ENCODE measurements around the gene SPAG16.

Gene SPAG16

GRCh38 chr2:214064471-214064870 lies 780.2 kb downstream of the SPAG16 start:
- no peak for DNase-seq (ENCODE audit: low read depth)
- H3K4me3 ChIP-seq (ENCODE audit: low read depth, low read length): no peak overlapping the region
- TF ChIP-seq CTCF (IDR thresholded peaks at IDR 0.05; ENCODE audit: low read depth, low read length, missing control alignments): no peak

GRCh38 chr2:214066862-214067261 lies 782.6 kb downstream of the SPAG16 start:
- TF ChIP-seq CTCF (IDR thresholded peaks at IDR 0.05; ENCODE audit: low read depth, low read length, missing control alignments): no peak
- H3K4me3 ChIP-seq (ENCODE audit: low read depth, low read length): no peak overlapping the region
- no peak for DNase-seq (ENCODE audit: low read depth)

DNA sequence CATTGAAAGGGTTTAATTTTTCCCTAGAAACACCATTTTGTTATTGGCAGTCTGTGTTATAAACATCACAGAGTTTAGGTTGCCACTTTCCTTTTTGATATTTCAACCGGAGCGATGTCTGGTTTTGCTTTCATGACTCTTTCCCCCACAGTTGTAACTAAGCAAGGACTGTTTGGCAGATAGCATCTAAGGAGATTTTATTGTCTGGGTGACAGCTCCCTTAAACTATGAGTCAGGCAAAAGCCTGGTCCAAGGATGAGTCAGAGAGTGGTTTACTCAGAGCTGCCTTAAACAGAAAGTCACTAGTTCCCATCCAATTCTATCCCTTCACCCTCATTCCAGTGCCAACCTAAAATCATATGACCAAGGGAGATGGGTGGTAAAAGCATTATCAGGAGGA lies 785.0 kb downstream of the SPAG16 start:
- no peak for DNase-seq (ENCODE audit: low read depth)
- no peak overlapping the region for H3K4me3 ChIP-seq (ENCODE audit: low read depth, low read length)
- TF ChIP-seq CTCF (IDR thresholded peaks at IDR 0.05; ENCODE audit: low read depth, low read length, missing control alignments): no peak

DNA sequence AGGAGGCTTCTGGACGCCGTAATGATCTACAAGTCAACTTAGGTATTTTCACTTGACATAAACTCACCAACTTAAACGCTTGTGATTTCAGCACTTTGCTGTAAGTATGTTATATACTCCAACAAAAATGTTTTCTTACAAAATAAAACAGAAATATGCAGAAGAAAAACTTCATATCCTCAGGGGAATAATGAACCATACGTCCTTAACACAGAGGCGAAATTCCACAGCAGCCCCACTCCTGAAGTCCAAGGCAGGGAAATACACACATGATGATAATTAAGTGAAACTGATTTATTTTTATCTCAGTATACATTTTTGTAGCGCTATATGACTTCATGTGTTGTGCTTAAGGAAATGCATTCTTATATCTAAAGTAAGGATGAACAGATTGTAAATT lies 791.2 kb downstream of the SPAG16 start:
- no peak overlapping the region for H3K4me3 ChIP-seq (ENCODE audit: low read depth, low read length)
- no peak for TF ChIP-seq CTCF (IDR thresholded peaks at IDR 0.05; ENCODE audit: low read depth, low read length, missing control alignments)
- DNase-seq (ENCODE audit: low read depth): no peak

DNA sequence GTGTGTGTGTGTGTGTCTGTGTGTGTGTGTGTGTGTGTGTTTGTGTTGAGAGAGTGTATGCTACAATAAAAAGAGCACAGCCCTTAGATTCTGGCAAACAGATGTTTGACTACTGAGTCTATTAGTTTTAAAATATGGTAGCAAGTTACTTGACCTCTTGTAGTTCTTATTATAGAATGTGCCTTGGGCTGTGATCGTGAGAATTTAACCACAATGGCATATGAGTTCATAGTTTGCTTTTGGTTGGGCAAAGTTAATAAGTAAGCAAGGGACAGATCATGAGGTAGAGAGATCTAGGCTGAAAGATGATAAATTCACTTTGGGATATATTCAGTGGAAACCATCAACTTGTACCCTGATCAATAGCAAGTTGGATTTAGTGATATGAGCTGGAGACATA lies 792.3 kb downstream of the SPAG16 start:
- H3K4me3 ChIP-seq (ENCODE audit: low read depth, low read length): no peak overlapping the region
- no peak for DNase-seq (ENCODE audit: low read depth)
- no peak for TF ChIP-seq CTCF (IDR thresholded peaks at IDR 0.05; ENCODE audit: low read depth, low read length, missing control alignments)

DNA sequence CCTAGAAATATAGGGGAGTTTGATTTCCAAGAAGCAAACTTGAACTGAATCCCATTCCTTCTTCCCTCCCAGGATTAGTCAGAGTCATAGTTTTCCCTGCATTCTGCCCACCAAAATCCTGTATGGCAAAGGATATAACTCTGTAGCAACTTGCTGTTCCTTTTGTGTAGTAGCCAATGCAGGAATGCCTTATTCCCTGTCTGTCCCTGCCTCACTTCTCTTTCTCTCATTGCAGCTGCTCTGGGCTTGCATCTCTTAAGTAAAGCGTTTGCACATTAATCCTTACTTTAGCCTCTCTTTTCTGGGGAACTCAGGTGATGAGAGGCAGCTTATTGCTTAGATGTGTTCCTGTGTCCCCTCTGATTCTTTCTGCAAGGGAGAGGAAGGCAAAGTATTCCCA lies 793.5 kb downstream of the SPAG16 start:
- no peak overlapping the region for H3K4me3 ChIP-seq (ENCODE audit: low read depth, low read length)
- no peak for TF ChIP-seq CTCF (IDR thresholded peaks at IDR 0.05; ENCODE audit: low read depth, low read length, missing control alignments)
- no peak for DNase-seq (ENCODE audit: low read depth)

GRCh38 chr2:214079032-214079431 lies 794.8 kb downstream of the SPAG16 start:
- TF ChIP-seq CTCF (IDR thresholded peaks at IDR 0.05; ENCODE audit: low read depth, low read length, missing control alignments): no peak
- DNase-seq (ENCODE audit: low read depth): no peak

More at GRCh38 chr2:214079032-214079431, 794.8 kb downstream of the SPAG16 start:
- no peak overlapping the region for H3K4me3 ChIP-seq (ENCODE audit: low read depth, low read length)
